ENCODE measurements around the gene ST6GAL1.

GRCh38 chr3:187016639-187017345, 86.5 kb downstream of the ST6GAL1 start:
- TF ChIP-seq CTCF (IDR thresholded peaks at IDR 0.05) = no peak
- no peak for TF ChIP-seq ZFX (IDR thresholded peaks at IDR 0.05; ENCODE audit: borderline replicate concordance)
